Activated B cell treated with CpG ODN at 0.5 μM for 24 hours (primary cell): ENCODE results near the gene ZNF536. TPM values are rescaled to one million over a fixed set of nuclear protein-coding genes. Genes with fewer than 3 reads are reported as not detected.
"Not testable (repeated sequence)": the region's sequence is repeated elsewhere in the genome, so short reads cannot be mapped to it uniquely, and the experiment has no call there.

Experiments used
- ATAC-seq: fragments of 200-7000 bp; cut with Tn5 transposase; one replicate; pipeline ENCODE4 v1.10.0; 2021; ENCODE audit warnings: low read depth, mild to moderate bottlenecking, moderate library complexity
- CTCF ChIA-PET: fragments of 350-600 bp; sonication (Branson Sonifier 250); formaldehyde crosslinking; loops from one replicate; lab custom pipeline; 2021; ENCODE audit warnings: antibody characterized with exemption; lab: Charles Lee
- POLR2A ChIA-PET: fragments of 350-600 bp; sonication (Branson Sonifier 250); formaldehyde crosslinking; loops from one replicate; lab custom pipeline; 2021; ENCODE audit warnings: antibody characterized with exemption; lab: Charles Lee
- DNase-seq: peaks from one replicate; pipeline ENCODE4 v3.0.0; 2022
- H3K27ac Mint-ChIP-seq: one replicate; pipeline ENCODE4 v1.8.0; 2020; ENCODE audit warnings: mixed read lengths
- H3K27me3 Mint-ChIP-seq: one replicate; pipeline ENCODE4 v1.8.0; 2021; ENCODE audit warnings: mixed read lengths
- H3K36me3 Mint-ChIP-seq: one replicate; pipeline ENCODE4 v1.8.0; 2021; ENCODE audit warnings: low read depth, mixed read lengths
- H3K4me1 Mint-ChIP-seq: one replicate; pipeline ENCODE4 v1.8.0; 2021; ENCODE audit warnings: mixed read lengths
- H3K4me3 Mint-ChIP-seq: one replicate; pipeline ENCODE4 v1.8.0; 2020; ENCODE audit warnings: mild to moderate bottlenecking, mixed read lengths
- H3K9me3 Mint-ChIP-seq: one replicate; pipeline ENCODE4 v1.8.0; 2020; ENCODE audit warnings: mixed read lengths
- CTCF ChIP-seq: fragments of 200-600 bp; IDR thresholded peaks from one replicate; pipeline ENCODE4 v1.8.0; 2022; ENCODE audit warnings: antibody characterized with exemption, mild to moderate bottlenecking
- intact Hi-C: fragments of 100-400 bp; cut with micrococcal nuclease; formaldehyde crosslinking; loops from one replicate; pipeline ENCODE4 v1.15.1; 2024
- total RNA-seq: library from RNA; stranded (reverse); gene quantifications from 2 replicates; pipeline ENCODE4 v1.2.3, GENCODE V29; 2022

ZNF536 gene
- total RNA-seq, 1 donor from 2014 or later, result not detected

- ChIA-PET CTCF (no interaction called here), POLR2A (no interaction called here)
- intact Hi-C loops, result no loop called here
- Mint-ChIP-seq H3K27me3 (no peaks in the 10 kb centered on the region), H3K9me3 (peaks cover 2% of the 10 kb centered on the region), H3K4me1 (no peaks in the 10 kb centered on the region), H3K4me3 (no peak overlapping the region), H3K36me3 (no peaks in the 10 kb centered on the region), H3K27ac (no peak overlapping the region)
- no peak for ATAC-seq
- no peak for DNase-seq
- no peak for TF ChIP-seq CTCF
Observed at GRCh38 chr19:30393729-30394480, 21.7 kb downstream of the ZNF536 start.

GRCh38 chr19:30394481-30395151 lies 22.4 kb downstream of the ZNF536 start:
- Mint-ChIP-seq H3K4me3 (no peak overlapping the region), H3K9me3 (peaks cover 3% of the 10 kb centered on the region), H3K4me1 (no peaks in the 10 kb centered on the region), H3K36me3 (no peaks in the 10 kb centered on the region), H3K27me3 (no peaks in the 10 kb centered on the region), H3K27ac (no peak overlapping the region)
- intact Hi-C loops, result no loop called here
- ChIA-PET POLR2A (no interaction called here), CTCF (no interaction called here)
- no peak for TF ChIP-seq CTCF
- no peak for ATAC-seq
- DNase-seq, result no peak

- ChIA-PET POLR2A (no interaction called here), CTCF (no interaction called here)
- DNase-seq (no peak), ATAC-seq (no peak)
- Mint-ChIP-seq H3K4me1 (no peaks in the 10 kb centered on the region), H3K9me3 (peaks cover 3% of the 10 kb centered on the region), H3K27ac (no peak overlapping the region), H3K36me3 (no peaks in the 10 kb centered on the region), H3K27me3 (no peaks in the 10 kb centered on the region), H3K4me3 (no peak overlapping the region)
- intact Hi-C loops, result no loop called here
- TF ChIP-seq CTCF, result no peak
Observed at GRCh38 chr19:30395283-30395682, 23.1 kb downstream of the ZNF536 start.

- H3K9me3 Mint-ChIP-seq, H3K27ac Mint-ChIP-seq, POLR2A ChIA-PET, H3K4me1 Mint-ChIP-seq, H3K27me3 Mint-ChIP-seq, CTCF ChIA-PET, H3K36me3 Mint-ChIP-seq, DNase-seq, intact Hi-C loops, ATAC-seq, H3K4me3 Mint-ChIP-seq: not testable (repeated sequence)
Observed at GRCh38 chr19:30398539-30398938, 26.4 kb downstream of the ZNF536 start.

- Mint-ChIP-seq H3K4me1 (no peaks in the 10 kb centered on the region), H3K36me3 (no peaks in the 10 kb centered on the region), H3K27me3 (no peaks in the 10 kb centered on the region), H3K9me3 (peaks cover 3% of the 10 kb centered on the region), H3K4me3 (no peak overlapping the region), H3K27ac (no peak overlapping the region)
- ChIA-PET POLR2A (no interaction called here), CTCF (interaction anchor here (0.7 kb wide), 1 partner anchor 544 kb away, joined by 3 read pairs; no protein-coding TSS in a partner anchor)
- no peak for TF ChIP-seq CTCF
- intact Hi-C loops, result no loop called here
- ATAC-seq, result no peak
- no peak for DNase-seq
Observed at GRCh38 chr19:30401956-30402355, 29.8 kb downstream of the ZNF536 start.
